Ishikawa (cell line): ENCODE results near the gene COL25A1.

Experiments
- CREB1 ChIP-seq: IDR thresholded peaks from 2 replicates; pipeline ENCODE4 v1.6.1; 2012; ENCODE audit warnings: low read depth
- NFIC ChIP-seq: IDR thresholded peaks from 2 replicates; pipeline ENCODE4 v1.6.1; 2012
- RAD21 ChIP-seq: IDR thresholded peaks from 2 replicates; pipeline ENCODE4 v1.6.1; 2012; ENCODE audit warnings: low read depth
- USF1 ChIP-seq: IDR thresholded peaks from 2 replicates; pipeline ENCODE4 v1.6.1; 2012
- ZBTB7A ChIP-seq: IDR thresholded peaks from 2 replicates; pipeline ENCODE4 v1.6.1; 2012; ENCODE audit warnings: low read depth

- TF ChIP-seq NFIC (no peak), RAD21 (no peak), ZBTB7A (no peak), USF1 (no peak), CREB1 (no peak)
These were observed 380.3 kb downstream of the COL25A1 start for GRCh38 chr4:108922191-108922590.
